Smooth muscle cell (in vitro differentiated cells): ENCODE results near the gene PLA2G4B. TPM values are rescaled to one million over a fixed set of nuclear protein-coding genes. Genes with fewer than 3 reads are reported as not detected.

Experiments used
- DNase-seq: peaks from one replicate; lab custom pipeline; 2025; ENCODE audit not compliant: unreplicated experiment; lab: John Stamatoyannopoulos, UW
- H2AFZ ChIP-seq: fragments of 200-600 bp; sonication (generic); 2 replicates; pipeline ENCODE4 v1.6.0; 2016; ENCODE audit warnings: antibody characterized with exemption, low read depth, mild to moderate bottlenecking
- H3F3A ChIP-seq: fragments of 200-600 bp; sonication (generic); 2 replicates; pipeline ENCODE4 v1.6.0; 2017; ENCODE audit warnings: antibody characterized with exemption, low read depth
- H3K27ac ChIP-seq: fragments of 200-600 bp; sonication (generic); 2 replicates; pipeline ENCODE4 v1.5.1; 2016; ENCODE audit warnings: low read depth, mild to moderate bottlenecking
- H3K27me3 ChIP-seq: fragments of 200-600 bp; sonication (generic); 2 replicates; pipeline ENCODE4 v1.6.1; 2016; ENCODE audit warnings: low read depth, mild to moderate bottlenecking
- H3K36me3 ChIP-seq: fragments of 200-600 bp; sonication (generic); 2 replicates; pipeline ENCODE4 v1.5.1; 2016; ENCODE audit warnings: low read depth
- H3K4me1 ChIP-seq: fragments of 200-600 bp; sonication (generic); 2 replicates; pipeline ENCODE4 v1.5.1; 2016; ENCODE audit warnings: low read depth
- H3K4me2 ChIP-seq: fragments of 200-600 bp; sonication (generic); 2 replicates; pipeline ENCODE4 v1.6.0; 2016; ENCODE audit warnings: mild to moderate bottlenecking
- H3K4me3 ChIP-seq: fragments of 200-600 bp; sonication (generic); 2 replicates; pipeline ENCODE4 v1.5.1; 2016; ENCODE audit warnings: mild to moderate bottlenecking
- H3K79me2 ChIP-seq: fragments of 200-600 bp; sonication (generic); 2 replicates; pipeline ENCODE4 v1.6.0; 2016; ENCODE audit warnings: low read depth, mild to moderate bottlenecking
- H3K9ac ChIP-seq: fragments of 200-600 bp; sonication (generic); 2 replicates; pipeline ENCODE4 v1.6.0; 2016; ENCODE audit warnings: low read depth
- H3K9me3 ChIP-seq: fragments of 200-600 bp; sonication (generic); replicated peaks from 2 replicates; pipeline ENCODE4 v1.5.1; 2016; ENCODE audit warnings: low read depth
- H4K20me1 ChIP-seq: fragments of 200-600 bp; sonication (generic); 2 replicates; pipeline ENCODE4 v1.6.0; 2016; ENCODE audit warnings: low read depth
- CTCF ChIP-seq: fragments of 200-600 bp; sonication (generic); IDR thresholded peaks from 2 replicates; pipeline ENCODE4 v1.5.1; 2017; ENCODE audit warnings: borderline replicate concordance, mild to moderate bottlenecking, antibody characterized with exemption; ENCODE audit not compliant: insufficient read depth, poor library complexity, severe bottlenecking
- WGBS: methylation state at CpG from one replicate; pipeline ENCODE4 v1.1.7; 2016; ENCODE audit warnings: low lambda C conversion rate; 5-methylcytosine and 5-hydroxymethylcytosine counted together
- polyA plus RNA-seq: library from polyadenylated mRNA; unstranded; fragments of >200 nt; fragmentation: Nextera tagmentation; extraction: Ambion mirVana; gene quantifications from 2 replicates; pipeline ENCODE4 v1.2.1, GENCODE V29; 2016
- total RNA-seq: library from RNA; depleted of rRNA; stranded (reverse); fragments of >200 nt; gene quantifications from 2 replicates; pipeline ENCODE4 v1.2.3, GENCODE V29; 2014

Gene PLA2G4B
- total RNA-seq (0.85 and 4.2 TPM in 2 replicates), polyA plus RNA-seq (2.2 and 9.5 TPM in 2 replicates)

GRCh38 chr15:41838400-41838897 is at the start of gene PLA2G4B:
Gene PLA2G4B (plus strand): TSS chr15:41838847. CDS start chr15:41838914, 67 bp downstream.
- Histone ChIP-seq H3K9ac (no peak within 1 kb of the TSS), H2AFZ (no peak within 1 kb of the TSS), H3K36me3 (no peaks in the 10 kb centered on the region), H3K4me3 (no peak within 1 kb of the TSS), H4K20me1 (no peaks in the 10 kb centered on the region), H3K27me3 (no peaks in the 10 kb centered on the region), H3K4me1 (no peaks in the 10 kb centered on the region), H3K27ac (no peak within 1 kb of the TSS), H3K4me2 (no peak within 1 kb of the TSS), H3F3A (no peaks in the 10 kb centered on the region), H3K79me2 (no peaks in the 10 kb centered on the region), H3K9me3 (no peaks in the 10 kb centered on the region)
- whole genome bisulfite sequencing = 83% methylated on average over 6 of the region's 6 CpGs
- no peak for TF ChIP-seq CTCF
- no peak for DNase-seq

DNA sequence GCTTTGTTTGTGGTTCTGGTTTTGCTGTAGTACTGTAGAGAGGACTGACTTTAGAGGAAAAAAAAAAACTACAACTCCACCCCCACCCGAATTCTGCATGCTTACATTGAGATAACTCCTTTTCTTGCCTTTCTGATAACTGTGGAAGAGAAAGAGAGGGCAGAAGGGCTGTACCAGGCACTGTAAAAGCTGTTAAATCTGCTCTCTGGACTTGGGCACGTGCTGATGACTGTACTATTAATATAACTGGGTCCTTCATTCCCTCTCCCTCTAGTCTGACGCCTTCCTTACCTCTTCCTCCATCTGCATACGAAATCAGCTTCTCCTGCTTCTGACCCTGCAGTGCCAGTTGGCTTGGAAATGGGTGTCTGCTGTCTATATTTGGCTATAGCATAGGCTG is 49.4 kb upstream of the PLA2G4B start:
- Histone ChIP-seq H2AFZ (no peak overlapping the region), H3K4me2 (no peak overlapping the region), H3K27ac (no peak overlapping the region), H3K27me3 (no peaks in the 10 kb centered on the region), H3K79me2 (peaks cover 32% of the 10 kb centered on the region), H3F3A (no peaks in the 10 kb centered on the region), H3K9ac (peak overlapping the region; percentile 26), H3K4me3 (no peak overlapping the region), H4K20me1 (peaks cover 82% of the 10 kb centered on the region), H3K4me1 (peaks cover 22% of the 10 kb centered on the region), H3K36me3 (no peaks in the 10 kb centered on the region), H3K9me3 (no peaks in the 10 kb centered on the region)
- TF ChIP-seq CTCF = no peak
- DNase-seq = no peak
- WGBS = 30% methylated on average over 4 of the region's 4 CpGs

GRCh38 chr15:41789662-41790061 is 49.0 kb upstream of the PLA2G4B start:
- no peak overlapping the region for H2AFZ ChIP-seq

More at GRCh38 chr15:41789662-41790061, 49.0 kb upstream of the PLA2G4B start:
- H3K4me3 ChIP-seq = no peak overlapping the region
- H3K9ac ChIP-seq = no peak overlapping the region
- H3K9me3 ChIP-seq = no peaks in the 10 kb centered on the region
- H3K4me1 ChIP-seq = peaks cover 22% of the 10 kb centered on the region
- peaks cover 32% of the 10 kb centered on the region for H3K79me2 ChIP-seq
- H4K20me1 ChIP-seq = peaks cover 87% of the 10 kb centered on the region
- no peak for TF ChIP-seq CTCF
- H3F3A ChIP-seq = no peaks in the 10 kb centered on the region
- no peaks in the 10 kb centered on the region for H3K27me3 ChIP-seq
- no peak for DNase-seq
- no peak overlapping the region for H3K4me2 ChIP-seq
- peak overlapping the region; percentile 96 for H3K27ac ChIP-seq
- no peaks in the 10 kb centered on the region for H3K36me3 ChIP-seq
